GM21723 (cell line): ENCODE results near the gene EHD3.

Source experiments
- ATAC-seq: cut with Tn5 transposase; IDR thresholded peaks from one replicate; pipeline ENCODE4 v1.9.1; 2021; ENCODE audit warnings: mild to moderate bottlenecking, moderate library complexity; ENCODE audit not compliant: unreplicated experiment

EHD3 gene

GRCh38 chr2:31253356-31254131 lies 19.6 kb downstream of the EHD3 start:
- no peak for ATAC-seq

DNA sequence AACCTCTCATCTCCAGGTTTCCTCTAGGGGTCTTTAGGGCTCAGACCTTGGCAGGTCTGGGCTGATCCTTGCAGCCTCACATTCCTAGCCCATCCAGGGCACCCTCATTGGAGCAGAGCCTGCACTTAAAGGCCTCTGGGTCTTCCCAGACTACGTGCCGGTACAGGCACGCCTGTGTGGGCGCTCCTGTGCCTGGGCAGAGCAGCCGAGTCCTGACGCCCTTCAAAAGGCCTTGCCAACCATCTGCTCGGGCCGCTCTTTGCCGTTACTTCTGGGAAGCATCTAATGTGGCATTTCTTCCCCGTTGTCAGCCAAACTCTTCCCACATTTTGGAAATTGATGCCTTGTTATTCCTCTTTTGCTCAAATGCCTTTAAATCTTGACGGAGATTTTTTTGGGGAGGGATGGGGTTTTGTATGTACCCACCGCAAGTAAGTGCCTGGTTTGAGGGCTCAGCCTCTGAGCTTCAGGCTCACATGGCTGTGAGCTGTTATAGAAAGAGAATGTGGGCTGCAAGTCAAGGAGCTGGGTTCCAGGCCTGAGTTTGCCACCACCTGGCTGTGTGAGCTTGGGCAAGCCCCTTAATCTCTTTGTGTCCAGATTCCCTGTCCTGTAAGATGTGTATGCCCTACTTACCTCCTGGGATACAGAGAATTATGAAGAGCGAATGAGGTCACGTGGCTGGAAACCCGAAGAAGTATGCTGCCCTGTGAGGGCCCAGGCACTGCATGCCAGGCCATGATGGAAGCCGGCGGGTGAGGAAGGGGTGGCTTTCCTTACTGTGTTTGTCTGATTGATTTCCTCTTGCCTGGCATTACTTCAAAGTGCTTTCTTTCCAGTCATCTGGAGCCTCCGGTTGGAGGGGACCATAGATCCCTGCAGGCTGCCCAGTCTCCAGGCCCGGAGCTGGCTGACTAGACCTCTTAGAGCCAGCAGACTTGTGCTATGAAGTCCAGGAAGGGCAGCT lies 20.6 kb downstream of the EHD3 start:
- ATAC-seq, result no peak

DNA sequence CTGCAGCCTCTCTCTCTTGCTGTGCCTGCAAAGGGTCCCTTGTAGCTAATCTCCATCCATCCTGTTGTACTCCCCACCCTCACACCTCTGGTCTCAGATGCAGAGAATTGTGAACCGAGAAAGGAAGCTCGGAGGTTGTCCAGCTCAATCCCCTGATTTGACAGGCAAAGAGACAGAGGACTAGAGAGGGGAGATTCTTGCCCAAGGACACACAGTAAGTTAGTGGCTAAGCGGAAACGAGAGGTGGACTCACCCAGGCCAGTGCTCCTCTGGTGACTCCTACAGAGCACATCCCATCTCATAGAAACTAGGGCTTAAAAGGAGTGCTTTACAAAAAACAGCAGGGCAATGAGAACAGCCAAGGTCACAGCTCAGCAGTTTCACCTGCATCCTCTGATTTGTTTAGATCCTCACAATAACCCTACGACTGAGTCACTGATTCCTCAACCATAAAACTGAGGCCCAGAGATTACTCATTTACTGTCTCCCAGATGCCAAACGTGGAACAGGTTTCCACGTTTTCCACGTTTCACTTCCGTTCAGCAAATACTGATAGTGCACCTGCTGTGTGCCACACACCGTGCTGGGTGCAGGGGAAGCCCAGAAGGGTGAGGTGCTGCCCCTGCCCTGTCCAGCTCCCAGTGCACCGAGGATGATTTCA lies 22.1 kb downstream of the EHD3 start:
- peak; percentile 67 for ATAC-seq

GRCh38 chr2:31256611-31257382 lies 22.8 kb downstream of the EHD3 start:
- ATAC-seq, result peak; percentile 7

DNA sequence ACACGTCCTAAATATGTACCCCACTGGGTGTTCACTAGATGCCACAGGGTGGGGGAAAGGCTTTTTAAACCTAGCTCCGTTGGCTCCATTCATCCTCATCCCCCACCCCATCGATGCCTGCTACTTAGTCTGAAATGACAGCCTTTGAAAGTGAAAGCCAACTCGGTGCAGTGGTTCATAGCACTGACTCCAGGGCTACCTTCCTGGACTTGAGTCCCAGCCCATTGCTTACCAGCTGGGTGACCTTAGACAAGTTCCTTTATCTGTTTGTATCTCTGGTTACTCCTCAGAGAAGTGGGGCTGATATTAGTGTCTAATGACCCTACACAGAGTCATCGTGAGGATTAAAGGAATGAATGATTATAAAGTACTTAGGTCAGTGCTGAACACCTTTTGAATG lies 24.4 kb downstream of the EHD3 start:
- peak; percentile 48 for ATAC-seq

DNA sequence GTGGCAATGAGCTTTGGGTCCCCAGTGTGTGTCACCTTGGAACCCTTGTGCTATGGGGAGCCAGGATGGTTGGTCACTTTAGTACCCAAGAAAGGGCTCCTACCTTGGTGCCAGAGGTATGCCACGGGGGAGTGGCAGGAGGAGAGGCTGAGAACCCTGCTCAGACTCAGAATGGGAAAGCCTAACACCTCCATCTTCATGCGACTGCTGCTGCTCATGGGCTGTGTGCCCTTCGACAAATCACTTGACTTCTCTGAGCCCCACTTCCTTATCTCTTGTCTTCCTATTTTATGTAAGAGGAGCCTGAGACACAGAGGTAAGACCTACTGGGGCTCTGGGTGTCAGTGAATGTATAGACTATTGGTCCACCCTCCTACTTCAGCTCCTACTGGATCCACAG lies 25.1 kb downstream of the EHD3 start:
- no peak for ATAC-seq

- ATAC-seq, result no peak
Measured at GRCh38 chr2:31260870-31261269, 26.9 kb downstream of the EHD3 start.

DNA sequence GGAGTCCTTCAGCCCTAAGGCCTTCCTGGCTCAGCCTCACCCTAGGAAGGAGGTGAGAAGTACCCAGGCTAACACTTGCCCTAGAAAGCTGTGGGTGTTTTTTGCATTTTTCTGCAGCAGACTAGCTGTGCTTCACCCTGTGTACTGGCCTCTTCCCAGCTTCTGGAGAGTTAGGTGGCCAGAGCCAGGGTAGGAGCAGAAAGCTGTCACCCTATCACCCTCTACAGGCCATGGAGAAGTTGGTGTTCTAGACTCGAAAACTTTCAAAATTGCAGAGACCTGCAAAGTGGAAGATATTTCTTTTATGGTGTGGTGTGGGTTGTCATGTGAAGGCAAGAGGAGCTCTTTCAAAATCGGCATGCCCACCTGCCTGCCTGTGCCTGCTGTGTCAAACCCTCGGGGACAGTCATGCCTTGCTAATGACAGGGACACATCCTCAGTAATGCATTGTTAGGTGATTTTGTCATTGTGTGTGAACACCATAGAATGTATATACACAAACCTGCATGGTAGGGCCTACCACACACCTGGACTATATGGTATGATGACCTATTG lies 29.8 kb downstream of the EHD3 start:
- no peak for ATAC-seq

GRCh38 chr2:31265234-31265633 lies 31.3 kb downstream of the EHD3 start:
- ATAC-seq, result no peak

- no peak for ATAC-seq
Measured at GRCh38 chr2:31266804-31267203, 32.9 kb downstream of the EHD3 start.

DNA sequence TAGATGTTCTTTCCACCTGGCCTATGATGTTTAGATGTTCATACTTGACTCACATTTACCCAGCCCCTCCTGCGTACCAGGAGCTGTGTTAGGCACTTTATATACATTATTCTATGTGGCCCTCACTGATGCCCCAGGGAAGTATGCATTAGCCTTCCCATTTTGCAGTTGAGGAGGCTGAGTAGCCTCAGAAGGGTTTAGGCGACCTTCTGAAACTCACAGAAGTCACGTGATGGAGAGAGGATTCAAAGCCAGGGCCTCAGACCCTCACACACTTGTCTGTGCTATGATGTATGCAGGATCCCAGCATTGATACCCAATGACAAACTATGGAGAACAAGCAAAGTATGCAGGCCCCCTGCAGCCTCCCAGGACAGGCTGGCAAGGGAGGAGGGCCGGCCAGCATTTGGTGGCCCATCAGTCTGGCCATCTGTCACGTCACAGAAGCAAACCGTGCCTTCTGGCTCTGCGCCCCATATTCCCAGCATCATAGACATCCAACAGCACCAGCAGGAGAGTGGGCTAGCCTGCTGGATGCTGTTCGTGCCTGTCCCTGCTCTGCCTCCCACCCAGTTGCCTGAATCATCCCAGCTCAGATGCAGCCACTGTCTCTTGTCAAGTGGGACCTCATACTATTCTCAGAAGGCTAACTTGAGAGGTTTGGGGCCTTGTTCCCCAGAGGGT lies 33.6 kb downstream of the EHD3 start:
- ATAC-seq, result no peak

- ATAC-seq, result no peak
Measured at GRCh38 chr2:31268344-31268743, 34.4 kb downstream of the EHD3 start.

DNA sequence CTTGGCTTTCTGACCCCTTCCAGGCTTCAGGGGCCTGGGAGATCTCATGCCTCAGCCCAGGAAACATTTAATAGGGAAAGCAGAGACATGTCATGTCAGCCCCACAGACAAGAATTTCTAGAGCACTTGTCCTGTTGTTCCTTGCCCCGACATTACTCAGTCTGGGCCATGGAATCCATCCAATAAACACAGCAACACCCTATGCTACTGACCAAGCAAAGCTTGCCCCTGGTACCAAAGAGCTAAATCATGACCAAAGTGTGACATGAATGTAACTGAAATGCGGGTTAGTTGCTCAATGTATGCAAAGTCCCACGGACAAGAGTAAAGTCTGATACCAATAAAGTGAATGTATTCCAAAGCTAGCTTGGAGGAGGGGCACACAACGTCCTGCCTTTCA lies 35.1 kb downstream of the EHD3 start:
- no peak for ATAC-seq

- ATAC-seq, result no peak
Measured at GRCh38 chr2:31270131-31270530, 36.2 kb downstream of the EHD3 start.

GRCh38 chr2:31270822-31271231 lies 36.9 kb downstream of the EHD3 start:
- ATAC-seq, result no peak

DNA sequence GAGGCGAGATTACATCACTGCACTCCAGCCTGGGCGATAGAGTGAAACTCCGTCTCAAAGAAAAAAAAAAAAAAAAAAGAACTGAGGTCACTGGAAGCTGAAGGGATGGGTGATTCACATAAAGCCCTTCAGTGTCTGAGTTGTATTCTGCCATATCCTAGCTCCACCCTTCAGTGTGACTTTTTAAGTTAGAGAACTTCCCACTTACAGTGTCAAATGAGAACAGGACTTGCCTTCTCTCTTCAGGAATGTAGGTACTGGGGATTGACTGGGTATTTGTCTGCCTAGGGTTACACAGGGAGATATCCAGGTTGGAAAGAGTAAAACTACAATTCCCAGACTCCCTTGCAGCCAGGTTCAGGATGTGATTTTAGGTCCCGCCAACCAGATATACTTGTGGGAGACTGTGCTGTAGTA lies 37.9 kb downstream of the EHD3 start:
- ATAC-seq, result no peak

DNA sequence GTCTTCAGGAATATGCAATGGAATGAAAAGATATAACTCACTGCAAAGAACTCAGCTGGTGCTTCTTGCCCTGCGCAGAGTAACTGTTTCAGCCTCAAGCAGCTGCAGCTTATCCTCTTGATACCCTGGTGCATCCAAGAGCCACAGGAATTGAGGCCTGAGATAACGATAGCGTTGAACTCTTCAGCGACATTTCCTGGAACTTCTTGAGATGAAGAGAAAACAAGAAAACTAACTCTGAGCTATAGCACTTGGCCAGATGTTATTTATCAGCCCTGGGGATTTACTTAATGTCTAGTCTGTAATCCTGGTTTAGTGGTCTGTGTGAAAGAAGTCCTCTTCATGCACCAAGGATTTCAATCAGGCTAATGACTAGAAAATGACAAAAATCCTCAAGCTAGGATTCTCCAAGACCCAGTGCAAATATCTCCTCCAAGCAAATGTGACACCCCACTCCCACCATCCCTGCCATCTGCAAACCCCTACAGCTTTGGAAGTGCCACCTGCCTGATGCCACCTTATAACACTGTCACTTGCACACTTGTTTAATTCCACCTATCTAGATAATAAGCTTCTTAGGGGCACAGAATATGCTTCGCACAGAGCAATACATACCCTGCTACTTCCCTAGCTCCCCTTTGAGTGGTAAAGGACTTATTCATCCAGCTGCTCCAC lies 40.6 kb downstream of the EHD3 start:
- no peak for ATAC-seq

GRCh38 chr2:31275976-31276375 lies 42.0 kb downstream of the EHD3 start:
- no peak for ATAC-seq

- ATAC-seq, result no peak
Measured at GRCh38 chr2:31277621-31278020, 43.7 kb downstream of the EHD3 start.
